ENCODE measurements around the gene FBLN2.

FBLN2 gene

GRCh38 chr3:13547591-13548371 lies 1.1 kb upstream of the FBLN2 start:
- no peak overlapping the region for H3K4me3 ChIP-seq (ENCODE audit: low read depth, low read length)
- no peak for TF ChIP-seq CTCF (IDR thresholded peaks at IDR 0.05; ENCODE audit: insufficient read depth, low read length, missing control alignments)
- no peak for DNase-seq (ENCODE audit: low read depth, low spot score)
- ChIA-PET CTCF (interaction anchor here (2.5 kb wide), 1 partner anchor 8 kb away, joined by 7 read pairs; no protein-coding TSS in a partner anchor), POLR2A (no interaction called here)

GRCh38 chr3:13549623-13550422 lies 898 bp downstream of the FBLN2 start:
- no peak for TF ChIP-seq CTCF (IDR thresholded peaks at IDR 0.05; ENCODE audit: insufficient read depth, low read length, missing control alignments)
- ChIA-PET CTCF (interaction anchor here (1.3 to 2.5 kb wide), 3 partner anchors 10 to 98 kb away, joined by 4 to 7 read pairs (median 7); no protein-coding TSS in a partner anchor), POLR2A (interaction anchor here (0.7 kb wide), 1 partner anchor 74 kb away, joined by 3 read pairs; no protein-coding TSS in a partner anchor)
- H3K4me3 ChIP-seq (ENCODE audit: low read depth, low read length), result peak overlapping the region; percentile 51
- DNase-seq (ENCODE audit: low read depth, low spot score), result no peak

GRCh38 chr3:13550423-13550690 lies 1.4 kb downstream of the FBLN2 start:
- no peak for DNase-seq (ENCODE audit: low read depth, low spot score)
- ChIA-PET POLR2A (interaction anchor here (0.7 kb wide), 1 partner anchor 74 kb away, joined by 3 read pairs; no protein-coding TSS in a partner anchor), CTCF (interaction anchor here (1.3 to 2.5 kb wide), 4 partner anchors 10 to 97 kb away, joined by 4 to 7 read pairs (median 6); no protein-coding TSS in a partner anchor)

GRCh38 chr3:13550791-13551360 lies 2.0 kb downstream of the FBLN2 start:
- no peak for DNase-seq (ENCODE audit: low read depth, low spot score)
- POLR2A ChIA-PET, result no interaction called here
- TF ChIP-seq CTCF (IDR thresholded peaks at IDR 0.05; ENCODE audit: insufficient read depth, low read length, missing control alignments), result no peak
- no peak overlapping the region for H3K4me3 ChIP-seq (ENCODE audit: low read depth, low read length)
- CTCF ChIA-PET, result interaction anchor here (1.2 to 2.0 kb wide), 4 partner anchors 9 to 97 kb away, joined by 4 to 7 read pairs (median 4); no protein-coding TSS in a partner anchor

More at GRCh38 chr3:13550423-13550690, 1.4 kb downstream of the FBLN2 start:
- TF ChIP-seq CTCF (IDR thresholded peaks at IDR 0.05; ENCODE audit: insufficient read depth, low read length, missing control alignments), result no peak
- H3K4me3 ChIP-seq (ENCODE audit: low read depth, low read length), result peak overlapping the region; percentile 27

GRCh38 chr3:13552857-13553652 lies 4.1 kb downstream of the FBLN2 start:
- no peak for DNase-seq (ENCODE audit: low read depth, low spot score)
- no peak for TF ChIP-seq CTCF (IDR thresholded peaks at IDR 0.05; ENCODE audit: insufficient read depth, low read length, missing control alignments)
- ChIA-PET CTCF (interaction anchor here (1.7 kb wide), 1 partner anchor 95 kb away, joined by 5 read pairs; no protein-coding TSS in a partner anchor), POLR2A (no interaction called here)
- H3K4me3 ChIP-seq (ENCODE audit: low read depth, low read length), result no peak overlapping the region

Measured in AG04449 (cell line).